ENCODE measurements around the gene PACS1.

Gene PACS1

GRCh38 chr11:66050581-66051231, 19.4 kb upstream of the PACS1 start:
- peak in 2 of 3 experiments; percentile 32 to 56 for DNase-seq

- DNase-seq: no peak
These were observed 18.7 kb upstream of the PACS1 start for GRCh38 chr11:66051371-66051765.

- peak; percentile 98 to 99 (median 99) for DNase-seq
These were observed 18.1 kb upstream of the PACS1 start, which contains the start of gene SF3B2 for GRCh38 chr11:66051766-66052663. Gene SF3B2, plus strand, starts transcription at chr11:66052364. Its CDS starts 21 bp downstream, at chr11:66052385.

GRCh38 chr11:66052664-66052982, 17.4 kb upstream of the PACS1 start:
- no peak for DNase-seq

- DNase-seq: no peak
These were observed 15.1 kb upstream of the PACS1 start for GRCh38 chr11:66055021-66055420.

GRCh38 chr11:66056501-66056900, 13.6 kb upstream of the PACS1 start:
- no peak for DNase-seq

- DNase-seq: no peak
These were observed 9.9 kb upstream of the PACS1 start for GRCh38 chr11:66059966-66060680.

GRCh38 chr11:66061268-66061667, 8.8 kb upstream of the PACS1 start:
- DNase-seq: no peak

GRCh38 chr11:66062408-66062807, 7.7 kb upstream of the PACS1 start:
- no peak for DNase-seq

- no peak for DNase-seq
These were observed 6.2 kb upstream of the PACS1 start for GRCh38 chr11:66063900-66064299.

GRCh38 chr11:66064571-66064970, 5.5 kb upstream of the PACS1 start:
- no peak for DNase-seq

GRCh38 chr11:66066751-66067150, 3.3 kb upstream of the PACS1 start:
- no peak for DNase-seq

GRCh38 chr11:66067640-66068039, 2.4 kb upstream of the PACS1 start:
- DNase-seq: no peak

GRCh38 chr11:66068154-66068821, 1.8 kb upstream of the PACS1 start:
- peak; percentile 53 to 82 (median 66) for DNase-seq

- peak in 1 of 3 experiments; percentile 57 for DNase-seq
These were observed 953 bp upstream of the PACS1 start for GRCh38 chr11:66068923-66069714.

GRCh38 chr11:66070604-66071380, 720 bp downstream of the PACS1 start:
- DNase-seq: peak in 2 of 3 experiments; percentile 69 to 77

GRCh38 chr11:66071381-66071801, 1.3 kb downstream of the PACS1 start:
- no peak for DNase-seq

GRCh38 chr11:66072081-66072480, 2.0 kb downstream of the PACS1 start:
- DNase-seq: no peak

GRCh38 chr11:66072518-66072917, 2.4 kb downstream of the PACS1 start:
- DNase-seq: no peak

GRCh38 chr11:66073669-66074068, 3.6 kb downstream of the PACS1 start:
- DNase-seq: no peak

GRCh38 chr11:66075273-66075672, 5.2 kb downstream of the PACS1 start:
- no peak for DNase-seq
